Measurements from ENCODE around the gene COX4I2.

The COX4I2 gene

GRCh38 chr20:31675828-31676608 is 38.3 kb downstream of the COX4I2 start:
- peaks cover 75% of the 10 kb centered on the region for H3K36me3 Mint-ChIP-seq
- peak; percentile 81 for ATAC-seq

GRCh38 chr20:31676609-31676989 is 38.9 kb downstream of the COX4I2 start:
- peaks cover 76% of the 10 kb centered on the region for H3K36me3 Mint-ChIP-seq
- no peak for ATAC-seq
- H3K27me3 Mint-ChIP-seq, result no peaks in the 10 kb centered on the region
- H3K4me1 Mint-ChIP-seq, result peaks cover 69% of the 10 kb centered on the region
- H3K9me3 Mint-ChIP-seq, result no peaks in the 10 kb centered on the region
- peak overlapping the region; percentile 60 for H3K4me3 Mint-ChIP-seq
- peak overlapping the region; percentile 83 for H3K27ac Mint-ChIP-seq

More at GRCh38 chr20:31675828-31676608, 38.3 kb downstream of the COX4I2 start:
- peaks cover 69% of the 10 kb centered on the region for H3K4me1 Mint-ChIP-seq
- no peaks in the 10 kb centered on the region for H3K27me3 Mint-ChIP-seq
- peak overlapping the region; percentile 83 for H3K27ac Mint-ChIP-seq
- no peaks in the 10 kb centered on the region for H3K9me3 Mint-ChIP-seq
- H3K4me3 Mint-ChIP-seq, result peak overlapping the region; percentile 73

GRCh38 chr20:31677553-31678260 is 40.0 kb downstream of the COX4I2 start:
- ATAC-seq, result no peak
- Mint-ChIP-seq H3K36me3 (peaks cover 75% of the 10 kb centered on the region), H3K9me3 (no peaks in the 10 kb centered on the region), H3K4me1 (peaks cover 77% of the 10 kb centered on the region), H3K27me3 (no peaks in the 10 kb centered on the region), H3K27ac (peak overlapping the region; percentile 60), H3K4me3 (no peak overlapping the region)

GRCh38 chr20:31678389-31679356 is 41.0 kb downstream of the COX4I2 start:
- Mint-ChIP-seq H3K27me3 (no peaks in the 10 kb centered on the region), H3K36me3 (peaks cover 78% of the 10 kb centered on the region), H3K27ac (peak overlapping the region; percentile 24), H3K4me1 (peaks cover 82% of the 10 kb centered on the region), H3K9me3 (no peaks in the 10 kb centered on the region), H3K4me3 (no peak overlapping the region)
- no peak for ATAC-seq

- Mint-ChIP-seq H3K9me3 (no peaks in the 10 kb centered on the region), H3K4me1 (peaks cover 81% of the 10 kb centered on the region), H3K4me3 (no peak overlapping the region), H3K27ac (peak overlapping the region; percentile 24), H3K27me3 (no peaks in the 10 kb centered on the region), H3K36me3 (peaks cover 69% of the 10 kb centered on the region)
- ATAC-seq, result no peak
Measured at GRCh38 chr20:31679357-31680285, 41.9 kb downstream of the COX4I2 start.

GRCh38 chr20:31680286-31681127 is 42.8 kb downstream of the COX4I2 start:
- H3K27ac Mint-ChIP-seq, result peak overlapping the region; percentile 30
- no peak overlapping the region for H3K4me3 Mint-ChIP-seq
- no peaks in the 10 kb centered on the region for H3K9me3 Mint-ChIP-seq
- ATAC-seq, result no peak
- peaks cover 81% of the 10 kb centered on the region for H3K4me1 Mint-ChIP-seq
- H3K36me3 Mint-ChIP-seq, result peaks cover 64% of the 10 kb centered on the region
- no peaks in the 10 kb centered on the region for H3K27me3 Mint-ChIP-seq

GRCh38 chr20:31681128-31681727 is 43.5 kb downstream of the COX4I2 start:
- H3K36me3 Mint-ChIP-seq, result peaks cover 62% of the 10 kb centered on the region
- H3K9me3 Mint-ChIP-seq, result no peaks in the 10 kb centered on the region
- H3K4me3 Mint-ChIP-seq, result no peak overlapping the region
- ATAC-seq, result no peak
- H3K27me3 Mint-ChIP-seq, result no peaks in the 10 kb centered on the region
- H3K27ac Mint-ChIP-seq, result peak overlapping the region; percentile 30
- peaks cover 81% of the 10 kb centered on the region for H3K4me1 Mint-ChIP-seq

- H3K4me1 Mint-ChIP-seq, result peaks cover 81% of the 10 kb centered on the region
- H3K27ac Mint-ChIP-seq, result no peak overlapping the region
- ATAC-seq, result no peak
- no peak overlapping the region for H3K4me3 Mint-ChIP-seq
- no peaks in the 10 kb centered on the region for H3K9me3 Mint-ChIP-seq
- H3K27me3 Mint-ChIP-seq, result no peaks in the 10 kb centered on the region
- H3K36me3 Mint-ChIP-seq, result peaks cover 63% of the 10 kb centered on the region
Measured at GRCh38 chr20:31681769-31682168, 44.1 kb downstream of the COX4I2 start.

- H3K9me3 Mint-ChIP-seq, result no peaks in the 10 kb centered on the region
- H3K27me3 Mint-ChIP-seq, result no peaks in the 10 kb centered on the region
- no peak for ATAC-seq
- H3K4me3 Mint-ChIP-seq, result no peak overlapping the region
- no peak overlapping the region for H3K27ac Mint-ChIP-seq
- peaks cover 65% of the 10 kb centered on the region for H3K36me3 Mint-ChIP-seq
- H3K4me1 Mint-ChIP-seq, result peaks cover 83% of the 10 kb centered on the region
Measured at GRCh38 chr20:31682352-31682751, 44.6 kb downstream of the COX4I2 start.

- ATAC-seq, result no peak
- no peaks in the 10 kb centered on the region for H3K9me3 Mint-ChIP-seq
- peak overlapping the region; percentile 2 for H3K27ac Mint-ChIP-seq
- peaks cover 83% of the 10 kb centered on the region for H3K4me1 Mint-ChIP-seq
- no peak overlapping the region for H3K4me3 Mint-ChIP-seq
- H3K27me3 Mint-ChIP-seq, result no peaks in the 10 kb centered on the region
- peaks cover 65% of the 10 kb centered on the region for H3K36me3 Mint-ChIP-seq
Measured at GRCh38 chr20:31682927-31683326, 45.2 kb downstream of the COX4I2 start.

GRCh38 chr20:31684153-31685015 is 46.7 kb downstream of the COX4I2 start:
- peak; percentile 87 for ATAC-seq
- Mint-ChIP-seq H3K36me3 (peaks cover 59% of the 10 kb centered on the region), H3K27ac (peak overlapping the region; percentile 65), H3K4me1 (peaks cover 78% of the 10 kb centered on the region), H3K9me3 (no peaks in the 10 kb centered on the region), H3K4me3 (peak overlapping the region; percentile 59), H3K27me3 (no peaks in the 10 kb centered on the region)

- ATAC-seq, result no peak
- H3K27ac Mint-ChIP-seq, result peak overlapping the region; percentile 65
- H3K9me3 Mint-ChIP-seq, result no peaks in the 10 kb centered on the region
- peaks cover 53% of the 10 kb centered on the region for H3K36me3 Mint-ChIP-seq
- peaks cover 78% of the 10 kb centered on the region for H3K4me1 Mint-ChIP-seq
- peak overlapping the region; percentile 29 for H3K4me3 Mint-ChIP-seq
- H3K27me3 Mint-ChIP-seq, result no peaks in the 10 kb centered on the region
Measured at GRCh38 chr20:31685853-31686643, 48.3 kb downstream of the COX4I2 start.
